ENCODE measurements around the gene GNA15. TPM values are rescaled to one million over a fixed set of nuclear protein-coding genes. Genes with fewer than 3 reads are reported as not detected.

The GNA15 gene
- total and polyA plus RNA-seq, 2 of the 8 experiments (the other 6 are each of a cell fraction or from before 2014, with no cell fraction given): 0.26 to 0.45 TPM

DNA sequence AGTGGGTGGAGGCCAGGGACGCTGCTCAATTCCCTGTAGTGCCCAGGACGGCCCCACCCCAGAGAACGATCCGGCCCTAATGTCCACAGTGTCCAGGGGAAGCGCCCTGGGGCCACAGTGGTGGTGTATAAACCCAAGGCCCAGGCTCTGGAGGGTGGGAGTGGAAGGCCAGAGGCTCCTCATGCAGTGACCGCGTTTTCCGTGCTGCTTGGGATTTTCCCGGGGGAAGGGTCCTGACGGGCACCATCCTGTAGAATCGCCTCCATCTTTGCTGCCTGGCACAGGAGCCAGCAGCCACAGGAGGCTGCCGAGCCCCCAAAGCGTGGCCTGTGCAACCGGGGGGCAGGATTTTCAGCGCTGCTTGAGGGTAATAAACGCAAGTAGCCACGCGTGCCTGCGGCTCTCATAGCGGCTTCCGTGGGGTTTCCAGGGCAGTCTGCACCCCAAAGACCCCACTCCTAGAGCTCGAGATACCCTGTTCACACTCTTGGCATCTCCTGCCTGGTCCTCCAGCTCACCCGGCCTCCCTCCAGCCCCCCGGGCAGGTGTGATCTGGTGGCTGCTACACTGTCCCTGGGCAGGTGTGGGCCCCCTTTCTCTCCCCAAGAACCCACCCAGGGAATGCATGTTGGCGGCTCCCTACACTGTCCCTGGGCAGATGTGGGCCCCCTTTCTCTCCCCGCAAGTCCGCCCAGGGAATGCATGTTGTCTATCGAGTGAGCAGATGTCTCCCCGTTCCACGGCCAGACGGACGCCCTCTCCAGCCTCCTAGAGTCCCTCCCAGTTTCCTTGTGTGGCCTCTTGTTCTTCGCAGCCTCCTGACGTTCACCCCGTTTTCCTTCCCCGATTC lies 52.1 kb downstream of the GNA15 start:
- Histone ChIP-seq H3K23ac (ENCODE audit: insufficient read length) (no peak overlapping the region), H3K36me3 (ENCODE audit: control insufficient read depth in 2 of 4, insufficient read depth in 4 of 4, low read length in 3 of 4) (peaks cover 0 to 3% (median 0%) of the 10 kb centered on the region in 4 experiments; a peak in 2 of 8 replicates), H2BK15ac (ENCODE audit: low read length) (no peak overlapping the region), H2BK20ac (ENCODE audit: low read length) (no peak overlapping the region), H2AFZ (ENCODE audit: low read length) (no peak overlapping the region), H3K79me2 (ENCODE audit: control insufficient read depth in 1 of 2, insufficient read depth in 2 of 2, low read length in 2 of 2) (peaks cover 13 to 63% of the 10 kb centered on the region in 2 experiments), H4K91ac (replicated peaks; ENCODE audit: insufficient read length, low read length) (no peak overlapping the region), H3K27me3 (replicated peaks in 1 of 4; ENCODE audit: control insufficient read depth in 3 of 4, extremely low read depth in 1 of 4, insufficient read depth in 3 of 4, low read length in 3 of 4) (no peaks in the 10 kb centered on the region), H4K8ac (ENCODE audit: extremely low read depth, insufficient read depth, low read length) (peak overlapping the region; percentile 36), H4K20me1 (replicated peaks in 1 of 2; ENCODE audit: control insufficient read depth in 1 of 2, insufficient read depth in 2 of 2, low read length in 2 of 2) (peaks cover 34 to 41% of the 10 kb centered on the region in 2 experiments), H2BK12ac (ENCODE audit: low read depth, low read length) (no peak overlapping the region), H3K56ac (replicated peaks; ENCODE audit: insufficient read length, low read depth, low read length) (no peak overlapping the region), H2BK5ac (ENCODE audit: low read depth, low read length) (no peak overlapping the region), H4K5ac (ENCODE audit: insufficient read length, low read depth, low read length) (no peak overlapping the region), H3K4me3 (ENCODE audit: extremely low read depth in 1 of 4, insufficient read depth in 2 of 4, low read depth in 3 of 4, low read length in 4 of 4) (peak overlapping the region in 1 of 4 experiments; percentile 84; a peak in 1 of 8 replicates), H3K23me2 (ENCODE audit: low read depth, low read length) (peaks cover 8% of the 10 kb centered on the region; the same call in 1 of the 2 replicates), H3K79me1 (ENCODE audit: low read depth, low read length) (peaks cover 40% of the 10 kb centered on the region), H3K27ac (ENCODE audit: low read depth, low read length) (no peak overlapping the region; the same call in 1 of the 2 replicates), H2AK5ac (ENCODE audit: low read depth, low read length) (no peak overlapping the region), H3K4ac (replicated peaks; ENCODE audit: insufficient read length, low read depth, low read length) (no peak overlapping the region), H3K4me1 (replicated peaks in 1 of 4; ENCODE audit: control insufficient read depth in 3 of 4, insufficient read depth in 4 of 4, low read length in 3 of 4) (peaks cover 0 to 16% (median 10%) of the 10 kb centered on the region in 4 experiments; a peak in 6 of 7 replicates), H2BK120ac (replicated peaks; ENCODE audit: low read depth, low read length) (no peak overlapping the region), H3K9ac (replicated peaks in 1 of 4; ENCODE audit: extremely low read depth in 1 of 4, low read depth in 3 of 4, low read length in 3 of 4) (no peak overlapping the region), H3K18ac (ENCODE audit: extremely low read depth, low read length) (no peak overlapping the region), H3K4me2 (ENCODE audit: insufficient read depth in 1 of 2, low read depth in 2 of 2, low read length in 2 of 2) (no peak overlapping the region; a peak in 2 of 4 replicates), H3K9me3 (ENCODE audit: insufficient read depth in 2 of 2, low read depth in 1 of 2, low read length in 1 of 2) (no peaks in the 10 kb centered on the region), H3K14ac (ENCODE audit: insufficient read length) (no peak overlapping the region)
- no peak for DNase-seq (ENCODE audit: low read depth in 1 of 2, low spot score in 2 of 2)
- FAIRE-seq: no peak
- POLR2A ChIA-PET (ENCODE audit: partially characterized antibody): interaction anchor here (0.6 to 1.7 kb wide), 2 partner anchors 15 to 1322 kb away, joined by 3 to 4 read pairs; no protein-coding TSS in a partner anchor
- CTCF ChIA-PET (ENCODE audit: partially characterized antibody): interaction anchor here (0.9 to 1.7 kb wide), 2 partner anchors 24 to 78 kb away, joined by 3 to 5 read pairs; no protein-coding TSS in a partner anchor
- WGBS, 2 experiments (ENCODE audit: extremely low coverage in 1 of 2, insufficient coverage in 1 of 2, insufficient read length in 1 of 2, insufficient replicate concordance in 2 of 2, low coverage in 1 of 2, low lambda C conversion rate in 2 of 2, missing lambda C conversion rate in 1 of 2): 93% methylated on average over 27 of the region's 36 CpGs; no CpG with 5 or more reads in 1 of the 2 experiments
- TF ChIP-seq HDAC2 (IDR thresholded peaks at IDR 0.05; ENCODE audit: borderline replicate concordance in 1 of 2, low read depth in 2 of 2, low read length in 2 of 2) (no peak), KDM4A (IDR thresholded peaks at IDR 0.05; ENCODE audit: low read depth, low read length, severe bottlenecking) (no peak), CTBP2 (IDR thresholded peaks at IDR 0.05; ENCODE audit: borderline replicate concordance, insufficient read depth, insufficient read length, low read length) (no peak), TEAD4 (IDR thresholded peaks at IDR 0.05; ENCODE audit: low read depth, low read length) (no peak)
